Spleen (tissue), 7 donors: Measurements from ENCODE around the gene CD79A.

Source experiments
- CTCF ChIP-seq, 11 experiments: fragments of 200-600 bp in 7 of 11; fragments of 450-650 bp in 4 of 11; sonication (generic) in 4 of 11; IDR thresholded peaks in 8 of 11; conservative IDR thresholded peaks in 3 of 11; 1 replicate in 7 of 11; 2 replicates in 4 of 11; pipeline versions ENCODE4 v1.4.0 to v1.8.0; 2016 to 2021; ENCODE audit warnings: antibody characterized with exemption in 11 of 11, inconsistent platforms in 4 of 11, mild to moderate bottlenecking in 1 of 11
- POLR2A ChIP-seq, 3 donors: fragments of 450-650 bp; IDR thresholded peaks; one replicate each; pipeline ENCODE4 v1.5.1; 2017; ENCODE audit warnings: antibody characterized with exemption in 3 of 3, mild to moderate bottlenecking in 1 of 3
- POLR2AphosphoS5 ChIP-seq, 3 donors: sonication (generic); formaldehyde crosslinking; IDR thresholded peaks; one replicate each; pipeline ENCODE4 v1.5.1; 2017; ENCODE audit warnings: antibody characterized with exemption in 3 of 3
- donor health status: DM: no; HTN: no; CAD: no; lungs with moderate emphysema.
- donor health status: DM: no; HTN: no; CAD: no.
- donor health status: DM: no; HTN: no; CAD: no.

GRCh38 chr19:41925208-41926003 is 48.3 kb downstream of the CD79A start:
- no peak for TF ChIP-seq POLR2AphosphoS5 (IDR thresholded peaks at IDR 0.05)
- no peak for TF ChIP-seq CTCF (IDR thresholded peaks at IDR 0.05 in 8 of 11, conservative IDR thresholded peaks at IDR 0.05 in 3 of 11)
- TF ChIP-seq POLR2A (IDR thresholded peaks at IDR 0.05): no peak
